HG03439 (cell line): Measurements from ENCODE around the gene CTNS.

Experiments used
- ATAC-seq: cut with Tn5 transposase; IDR thresholded peaks from one replicate; pipeline ENCODE4 v1.9.1; 2021; ENCODE audit warnings: mild to moderate bottlenecking, moderate library complexity; ENCODE audit not compliant: unreplicated experiment

CTNS gene

GRCh38 chr17:3636154-3636907, at the start of gene CTNS, which contains the start of gene SHPK:
CTNS (plus strand) TSS chr17:3636760; CDS start chr17:3640207, 3,447 bp downstream.
SHPK (minus strand) TSS chr17:3636250; CDS start chr17:3636219, 31 bp downstream.
- peak; percentile 91 for ATAC-seq

DNA sequence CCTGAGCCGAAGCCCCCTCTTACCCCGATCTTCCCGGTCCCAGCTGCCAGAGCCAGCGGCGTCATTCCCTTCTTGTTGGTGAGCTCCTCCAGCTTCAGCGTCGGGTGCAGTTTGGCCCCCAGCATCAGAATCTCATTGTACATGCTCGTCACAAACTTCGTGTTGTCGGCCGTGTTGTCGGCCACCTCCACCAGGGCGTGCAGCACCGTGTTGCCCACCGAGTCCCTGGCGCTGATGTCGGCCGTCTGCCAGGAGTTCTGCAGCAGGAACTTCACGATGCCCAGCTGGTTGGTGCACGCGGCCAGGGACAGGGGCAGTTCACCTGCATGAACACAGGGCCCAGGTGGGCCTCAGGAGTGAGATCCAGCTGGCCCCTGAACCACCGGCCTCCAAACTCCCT, 46.8 kb upstream of the CTNS start:
- no peak for ATAC-seq

DNA sequence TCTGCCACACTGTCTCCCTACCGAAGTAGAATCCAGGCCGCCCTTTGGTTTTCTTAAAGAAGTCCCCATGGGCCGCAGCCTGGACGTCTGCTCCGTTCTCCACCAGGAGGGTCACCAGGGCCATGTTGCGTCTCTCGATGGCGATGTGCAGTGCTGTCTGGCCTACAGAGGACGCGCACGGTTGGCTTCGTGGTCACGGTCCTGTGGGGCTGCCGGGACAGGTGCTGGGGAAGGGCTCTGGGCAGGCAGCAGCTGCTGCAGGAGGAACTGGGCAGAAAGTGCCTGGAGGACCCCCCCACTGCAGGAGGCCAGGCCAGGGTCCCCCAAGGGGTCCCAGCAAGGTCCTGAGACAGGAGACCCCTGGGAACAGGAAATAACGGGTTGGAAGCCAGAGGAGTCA, 46.3 kb upstream of the CTNS start:
- no peak for ATAC-seq

DNA sequence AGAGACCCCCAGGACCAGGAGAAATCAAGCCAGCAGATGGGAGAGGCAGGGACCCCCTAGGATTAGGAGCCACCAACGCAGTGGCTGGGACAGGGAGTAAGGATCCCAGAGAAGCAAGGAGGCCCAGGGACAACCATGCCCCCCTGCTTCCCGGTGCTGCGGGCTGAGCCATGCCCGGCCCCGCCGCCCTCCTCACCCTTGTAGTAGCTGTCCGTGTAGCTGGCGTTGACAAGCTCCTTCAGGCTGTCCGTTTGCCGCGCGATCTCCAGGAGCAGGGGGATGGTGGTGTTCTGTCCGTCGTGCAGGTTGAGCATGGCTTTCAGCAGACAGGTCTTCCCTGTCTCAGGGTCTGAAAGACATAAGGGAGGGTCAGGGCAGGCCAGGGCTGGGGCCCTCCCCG, 45.8 kb upstream of the CTNS start:
- ATAC-seq: no peak

GRCh38 chr17:3592216-3592860, 44.2 kb upstream of the CTNS start:
- no peak for ATAC-seq

GRCh38 chr17:3593384-3593783, 43.2 kb upstream of the CTNS start:
- no peak for ATAC-seq

DNA sequence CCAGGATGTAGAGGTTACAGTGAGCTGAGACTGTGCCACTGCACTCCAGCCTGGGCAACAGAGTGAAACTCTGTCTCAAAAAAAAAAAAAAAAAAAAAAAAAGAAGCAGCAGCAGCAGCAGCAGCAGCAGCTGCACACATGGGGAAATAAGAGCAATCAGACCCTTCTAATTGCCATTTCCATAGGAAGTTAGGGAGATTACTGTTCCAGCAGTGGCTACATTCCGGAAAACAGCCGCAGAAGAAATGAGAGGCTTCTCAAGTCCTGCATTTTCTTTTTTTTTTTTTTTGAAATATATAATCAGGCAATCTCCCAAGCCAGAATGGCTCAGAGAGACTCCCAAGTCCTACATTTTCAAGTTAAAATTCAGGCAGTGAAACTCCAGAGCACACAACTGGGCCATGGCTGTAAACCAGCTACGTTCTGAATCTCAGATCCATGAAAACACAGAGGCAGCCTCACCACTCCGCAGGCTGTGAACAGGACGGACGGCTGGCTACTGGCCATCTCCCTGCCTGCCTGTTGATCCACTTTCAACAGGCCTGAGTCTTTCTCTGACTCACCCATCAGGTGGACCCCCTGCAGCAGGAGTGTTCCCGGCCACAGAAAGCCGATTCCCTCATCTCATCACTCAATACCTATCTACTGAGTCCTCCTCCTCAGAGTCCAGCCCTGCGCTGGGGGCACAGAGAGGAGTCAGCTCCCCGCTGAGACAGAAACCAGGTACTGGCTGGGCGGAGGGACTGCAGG, 42.3 kb upstream of the CTNS start:
- ATAC-seq: no peak

- ATAC-seq: no peak
These were observed 41.6 kb upstream of the CTNS start for GRCh38 chr17:3594976-3595375.

DNA sequence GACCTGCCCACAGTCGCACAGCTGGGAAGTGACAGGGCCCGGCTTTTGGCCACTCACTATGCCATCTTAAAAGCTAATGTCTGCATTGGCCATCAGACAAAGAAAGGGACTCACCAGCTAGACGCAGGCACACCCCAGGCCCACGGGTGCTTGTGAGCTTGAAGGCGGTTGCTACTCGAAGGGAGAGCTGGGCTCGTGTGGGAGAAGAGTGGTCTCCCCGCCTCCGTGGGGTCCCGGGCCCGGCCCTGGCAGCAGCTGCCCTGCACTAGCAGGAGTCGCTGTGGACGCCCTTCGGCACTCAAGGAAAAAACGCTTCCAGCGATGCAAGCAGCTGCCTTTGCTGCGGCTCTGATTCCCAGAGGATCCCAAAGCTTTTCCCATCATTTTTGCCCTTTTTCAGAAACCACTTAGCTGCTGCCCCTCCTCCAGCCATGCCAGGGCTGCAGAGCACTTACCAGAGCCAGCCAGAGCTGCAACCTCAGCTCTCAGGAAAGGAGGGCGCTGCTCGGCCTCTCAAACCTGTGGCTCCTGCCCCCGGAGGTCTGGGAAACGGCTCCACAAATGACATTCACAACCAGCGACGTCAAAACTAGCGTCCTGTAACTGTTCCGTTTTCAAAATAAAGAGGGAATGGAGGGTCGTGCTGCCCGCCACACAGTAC, 39.6 kb upstream of the CTNS start:
- ATAC-seq: no peak

DNA sequence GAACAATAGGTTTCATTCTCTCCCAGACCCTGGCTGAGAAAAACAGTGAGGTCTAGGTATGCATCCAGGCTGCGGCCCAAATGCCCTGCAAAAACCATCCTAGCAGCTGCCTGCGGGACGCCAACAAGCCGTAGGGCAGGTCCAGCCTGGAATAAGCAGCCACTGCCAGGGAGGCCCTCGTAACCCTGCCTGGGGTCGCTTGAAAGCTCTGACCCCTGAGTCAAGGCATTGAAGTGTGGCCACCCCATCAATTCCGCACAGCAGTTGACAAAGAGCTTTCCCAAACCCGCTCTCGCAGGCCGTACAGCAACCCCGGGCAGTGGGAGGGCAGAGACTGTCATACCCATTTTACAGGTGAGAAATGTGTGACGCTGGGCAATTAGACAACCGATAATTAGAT, 38.5 kb upstream of the CTNS start:
- no peak for ATAC-seq

DNA sequence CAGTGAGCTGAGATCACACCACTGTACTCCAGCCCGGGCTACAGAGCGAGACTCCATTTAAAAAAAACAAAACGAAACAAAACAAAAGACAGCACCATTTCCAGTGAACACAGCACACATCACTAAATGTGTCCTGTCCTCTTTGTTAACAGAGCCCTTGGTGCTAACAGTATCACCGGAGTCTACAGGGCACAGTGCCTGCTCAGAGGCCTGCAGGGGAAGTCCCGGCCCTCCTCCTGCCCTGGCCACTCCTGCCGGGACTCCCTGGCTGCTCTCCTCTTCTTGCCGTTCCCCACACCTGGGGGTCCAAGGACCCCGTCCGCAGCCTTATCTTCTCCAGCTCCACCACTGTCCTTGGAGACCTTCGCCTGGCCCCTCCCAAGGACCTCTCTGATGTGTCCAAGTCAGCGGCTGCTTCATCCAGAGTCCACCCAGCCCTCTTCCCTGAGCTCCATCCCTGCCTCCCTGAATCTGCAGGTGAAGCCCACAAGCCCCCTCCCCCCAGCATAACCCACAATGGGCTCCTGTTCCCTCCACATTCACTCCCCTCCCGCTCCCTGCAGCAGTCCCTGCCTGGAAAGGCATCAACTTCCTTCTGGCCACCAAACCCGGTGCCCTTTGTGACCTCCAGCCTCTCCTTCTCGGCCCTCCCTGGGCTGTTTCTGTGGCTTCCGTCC, 35.9 kb upstream of the CTNS start:
- ATAC-seq: no peak

DNA sequence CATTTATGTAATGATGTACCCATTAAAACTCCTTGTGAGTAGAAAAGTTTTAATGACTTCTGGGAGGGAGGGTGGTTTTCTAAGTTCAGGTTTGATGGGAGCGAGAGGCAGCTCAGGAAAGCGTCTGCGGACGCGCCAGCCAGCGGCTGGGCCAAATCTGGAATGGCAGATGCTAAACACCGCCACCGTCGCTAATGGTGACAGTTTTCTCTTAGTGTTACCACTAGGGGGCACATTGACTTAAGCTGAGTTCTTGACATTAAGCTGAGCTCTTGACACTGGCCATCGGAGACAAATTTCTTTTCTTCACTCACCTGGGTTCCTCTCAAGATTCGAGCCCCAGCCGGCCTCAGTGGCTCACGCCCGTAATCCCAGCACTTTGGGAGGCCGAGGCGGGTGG, 34.1 kb upstream of the CTNS start:
- no peak for ATAC-seq

GRCh38 chr17:3603119-3603869, 33.3 kb upstream of the CTNS start:
- ATAC-seq: no peak

DNA sequence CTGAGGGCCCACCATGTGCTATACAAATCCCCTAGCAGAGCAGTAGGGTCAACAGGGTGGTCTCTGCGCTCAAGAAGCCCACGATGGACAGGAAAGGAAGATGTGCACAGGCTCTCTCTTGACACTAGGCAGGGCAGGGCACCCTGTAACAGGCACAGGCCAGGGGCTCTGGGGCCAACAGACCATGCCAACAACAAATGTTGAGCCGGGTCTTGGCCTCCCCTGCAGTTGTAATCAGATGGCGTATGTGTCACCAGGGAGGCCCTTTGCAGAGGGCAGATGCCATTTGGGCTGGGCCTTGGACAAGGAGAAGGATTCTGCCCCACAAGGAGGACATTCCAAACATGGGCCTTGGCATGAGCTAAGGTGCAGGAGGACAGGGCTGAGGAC, 32.7 kb upstream of the CTNS start:
- ATAC-seq: no peak

- ATAC-seq: no peak
These were observed 26.9 kb upstream of the CTNS start for GRCh38 chr17:3609689-3610088.

DNA sequence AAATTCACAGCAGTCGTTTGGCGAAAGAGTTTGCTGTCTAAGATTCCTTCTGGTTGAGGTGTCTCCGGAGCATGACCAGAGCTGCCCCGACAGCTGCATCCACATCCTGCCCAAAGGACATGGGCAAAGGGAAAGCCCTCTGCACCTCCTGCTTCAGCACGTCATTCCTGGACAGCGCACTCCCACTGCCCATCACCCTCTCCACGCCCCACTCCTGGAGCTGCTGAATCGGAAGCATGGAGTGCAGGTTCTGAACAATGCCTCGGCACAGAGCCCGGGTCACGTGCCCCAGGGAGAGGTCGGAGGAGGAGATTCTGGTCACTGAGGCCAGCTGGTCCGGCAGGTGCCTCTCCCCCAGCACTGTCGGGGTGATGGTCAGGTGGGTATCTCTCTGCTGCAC, 26.0 kb upstream of the CTNS start:
- ATAC-seq: no peak

- ATAC-seq: no peak
These were observed 23.4 kb upstream of the CTNS start for GRCh38 chr17:3613124-3613523.

GRCh38 chr17:3615160-3615870, 21.2 kb upstream of the CTNS start:
- ATAC-seq: no peak

DNA sequence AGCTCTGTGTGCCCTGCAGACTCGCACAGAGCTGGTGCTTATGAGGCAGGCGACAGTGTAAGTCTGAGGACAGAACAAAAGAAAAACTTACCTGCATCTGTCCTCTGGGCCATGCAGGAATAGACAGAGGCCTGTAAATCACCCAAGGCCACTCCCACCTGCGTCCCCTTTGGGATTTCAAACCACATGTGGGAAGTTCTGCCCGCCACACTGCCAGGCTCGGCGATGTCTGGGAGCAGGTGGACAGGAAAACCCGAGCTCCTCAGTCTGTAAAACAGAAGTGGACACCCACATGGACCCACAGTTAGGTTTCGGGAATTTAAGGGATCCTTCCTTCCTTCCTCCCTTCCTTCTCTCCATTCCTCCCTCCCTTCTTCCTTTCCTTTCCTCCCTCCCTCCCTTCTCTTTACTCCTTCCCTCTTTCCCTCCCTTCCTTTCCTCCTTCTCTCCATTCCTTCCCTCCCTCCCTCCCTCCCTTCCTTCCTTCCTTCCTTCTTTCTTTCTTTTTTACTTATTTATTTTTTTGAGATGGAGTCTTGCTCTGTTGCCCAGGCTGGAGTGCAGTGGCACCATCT, 15.3 kb upstream of the CTNS start:
- no peak for ATAC-seq
